Uterus (tissue), 2 donors: ENCODE results near the gene NUDT3.

Experiments
- POLR2A ChIP-seq, 2 donors: fragments of 450-650 bp; IDR thresholded peaks; one replicate each; pipeline ENCODE4 v1.6.1; 2016; ENCODE audit warnings: antibody characterized with exemption in 2 of 2, mild to moderate bottlenecking in 1 of 2, moderate library complexity in 1 of 2
- TF ChIP-seq, protein P1 (sequence below), 4 experiments: fragments of 200-600 bp in 2 of 4; fragments of 450-650 bp in 2 of 4; sonication (generic) in 2 of 4; IDR thresholded peaks; one replicate each; pipeline ENCODE4 v1.5.1; 2016 to 2019; ENCODE audit warnings: antibody characterized with exemption in 4 of 4, mild to moderate bottlenecking in 2 of 4, moderate library complexity in 1 of 4

DNA sequence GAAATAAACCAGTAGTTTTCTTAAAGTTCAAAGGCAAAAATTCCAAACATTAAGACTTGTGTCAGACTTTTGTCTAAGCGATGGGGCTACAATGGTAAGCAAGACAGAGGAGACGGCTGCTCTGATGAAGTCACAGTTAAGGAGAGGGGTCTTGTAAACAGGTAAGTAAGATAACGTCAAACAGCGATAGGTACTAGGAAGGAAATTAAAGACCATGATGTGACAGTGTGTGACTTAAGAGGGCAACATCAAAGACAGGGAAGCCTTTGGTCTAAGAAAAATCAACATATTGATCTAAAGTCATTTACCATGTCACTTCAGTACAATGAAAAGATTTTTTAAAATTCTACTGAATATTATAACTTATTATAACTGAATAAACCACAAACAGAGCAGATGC is 23.1 kb downstream of the NUDT3 start:
- TF ChIP-seq, protein P1, sequence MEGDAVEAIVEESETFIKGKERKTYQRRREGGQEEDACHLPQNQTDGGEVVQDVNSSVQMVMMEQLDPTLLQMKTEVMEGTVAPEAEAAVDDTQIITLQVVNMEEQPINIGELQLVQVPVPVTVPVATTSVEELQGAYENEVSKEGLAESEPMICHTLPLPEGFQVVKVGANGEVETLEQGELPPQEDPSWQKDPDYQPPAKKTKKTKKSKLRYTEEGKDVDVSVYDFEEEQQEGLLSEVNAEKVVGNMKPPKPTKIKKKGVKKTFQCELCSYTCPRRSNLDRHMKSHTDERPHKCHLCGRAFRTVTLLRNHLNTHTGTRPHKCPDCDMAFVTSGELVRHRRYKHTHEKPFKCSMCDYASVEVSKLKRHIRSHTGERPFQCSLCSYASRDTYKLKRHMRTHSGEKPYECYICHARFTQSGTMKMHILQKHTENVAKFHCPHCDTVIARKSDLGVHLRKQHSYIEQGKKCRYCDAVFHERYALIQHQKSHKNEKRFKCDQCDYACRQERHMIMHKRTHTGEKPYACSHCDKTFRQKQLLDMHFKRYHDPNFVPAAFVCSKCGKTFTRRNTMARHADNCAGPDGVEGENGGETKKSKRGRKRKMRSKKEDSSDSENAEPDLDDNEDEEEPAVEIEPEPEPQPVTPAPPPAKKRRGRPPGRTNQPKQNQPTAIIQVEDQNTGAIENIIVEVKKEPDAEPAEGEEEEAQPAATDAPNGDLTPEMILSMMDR (IDR thresholded peaks at IDR 0.05) = no peak
- no peak for TF ChIP-seq POLR2A (IDR thresholded peaks at IDR 0.05)
